HCT116 (cell line): ENCODE measurements around the gene RBMS1.

Experiments used
- CEBPB ChIP-seq: IDR thresholded peaks from 2 replicates; pipeline ENCODE4 v1.6.1; 2012; ENCODE audit warnings: low read depth
- CTCF ChIP-seq, 3 experiments: fragments of 200-600 bp in 1 of 3; sonication (generic) in 1 of 3; IDR thresholded peaks in 2 of 3; conservative IDR thresholded peaks in 1 of 3; 2 replicates each; pipeline ENCODE4 v1.5.1; 2012 to 2017; ENCODE audit warnings: low read depth in 2 of 3, low read length in 2 of 3, antibody characterized with exemption in 1 of 3, borderline replicate concordance in 1 of 3, control low read depth in 1 of 3, mild to moderate bottlenecking in 1 of 3, mixed read lengths in 1 of 3, mixed run types in 1 of 3, moderate library complexity in 1 of 3; ENCODE audit not compliant: insufficient read depth in 1 of 3
- EGR1 ChIP-seq: IDR thresholded peaks from 2 replicates; pipeline ENCODE4 v1.6.1; 2012; ENCODE audit warnings: low read depth
- EZH2 ChIP-seq: fragments of 200-600 bp; sonication (generic); IDR thresholded peaks from 2 replicates; pipeline ENCODE4 v1.6.1; 2017; ENCODE audit warnings: antibody characterized with exemption, mixed run types
- EZH2phosphoT487 ChIP-seq: fragments of 200-600 bp; IDR thresholded peaks from 2 replicates; pipeline ENCODE4 v1.6.1; 2018; ENCODE audit warnings: antibody characterized with exemption, borderline replicate concordance
- JUND ChIP-seq: IDR thresholded peaks from 2 replicates; pipeline ENCODE4 v1.6.1; 2012
- POLR2A ChIP-seq: IDR thresholded peaks from 2 replicates; pipeline ENCODE4 v1.7.0; 2011; ENCODE audit warnings: borderline replicate concordance; ENCODE audit not compliant: insufficient read depth, insufficient read length; ENCODE audit errors: extremely low read depth
- RAD21 ChIP-seq: IDR thresholded peaks from 2 replicates; pipeline ENCODE4 v1.6.1; 2012; ENCODE audit warnings: low read depth, mild to moderate bottlenecking
- REST ChIP-seq: IDR thresholded peaks from 2 replicates; pipeline ENCODE4 v1.6.1; 2012; ENCODE audit warnings: low read depth
- ZBTB33 ChIP-seq: IDR thresholded peaks from 2 replicates; pipeline ENCODE4 v1.6.1; 2011; ENCODE audit warnings: mild to moderate bottlenecking, low read length, moderate library complexity; ENCODE audit not compliant: insufficient replicate concordance; ENCODE audit errors: extremely low read depth
- ZFX ChIP-seq: fragments of 450-650 bp; IDR thresholded peaks from 2 replicates; pipeline ENCODE4 v1.6.1; 2017

GRCh38 chr2:160227293-160227915 lies 266.2 kb downstream of the RBMS1 start:
- no peak for TF ChIP-seq CTCF (IDR thresholded peaks at IDR 0.05 in 2 of 3, conservative IDR thresholded peaks at IDR 0.05 in 1 of 3; ENCODE audit: borderline replicate concordance in 1 of 3, insufficient read depth in 1 of 3, low read depth in 2 of 3, low read length in 2 of 3)
- no peak for TF ChIP-seq RAD21
- TF ChIP-seq EZH2phosphoT487, result no peak
- no peak for TF ChIP-seq ZBTB33
- TF ChIP-seq POLR2A, result no peak
- no peak for TF ChIP-seq EGR1
- no peak for TF ChIP-seq EZH2
- TF ChIP-seq CEBPB, result no peak
- TF ChIP-seq REST, result no peak
- no peak for TF ChIP-seq JUND
- TF ChIP-seq ZFX, result no peak
